ENCODE data around the gene TRAPPC6A. TPM values are rescaled to one million over a fixed set of nuclear protein-coding genes. Genes with fewer than 3 reads are reported as not detected.

Gene TRAPPC6A
- total RNA-seq, 1 experiment from 2014 or later: 59.9 TPM

DNA sequence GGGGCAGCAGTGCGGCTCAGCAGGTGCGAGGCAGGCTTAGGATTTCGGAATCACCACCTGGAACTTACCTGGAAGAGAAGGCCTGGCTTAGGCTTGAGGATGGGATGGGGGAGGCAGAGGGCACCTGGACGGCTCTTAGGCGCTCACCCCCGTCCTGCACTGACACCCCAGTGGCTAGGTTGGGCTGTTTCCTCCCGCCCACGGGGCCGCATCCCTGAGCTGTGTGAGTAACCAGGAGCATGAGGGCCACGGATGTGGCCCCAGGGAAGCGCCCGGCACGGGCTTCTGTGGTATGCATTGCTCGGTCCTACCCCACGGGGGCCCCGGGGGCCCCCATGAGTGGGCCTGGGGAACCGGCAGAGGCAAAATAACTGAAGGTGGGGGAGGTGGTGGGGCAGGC lies 14.9 kb downstream of the TRAPPC6A start:
- Histone ChIP-seq H3T11ph (ENCODE audit: low read length) (no peak overlapping the region), H2BK12ac (ENCODE audit: insufficient read length, low read depth, low read length) (no peak overlapping the region), H3K14ac (ENCODE audit: insufficient read depth, low read length) (no peak overlapping the region), H3K27ac (ENCODE audit: insufficient read length, low read depth, low read length) (no peak overlapping the region), H2BK120ac (ENCODE audit: low read depth, low read length, poor library complexity, severe bottlenecking) (no peak overlapping the region), H4K8ac (replicated peaks; ENCODE audit: insufficient read length, low read depth, low read length) (no peak overlapping the region), H4K5ac (ENCODE audit: insufficient read length, low read depth, low read length) (no peak overlapping the region), H3K4me2 (ENCODE audit: insufficient read depth, insufficient read length, low read length) (no peak overlapping the region), H3K27me3 (ENCODE audit: insufficient read depth, low read length) (no peaks in the 10 kb centered on the region), H2BK5ac (ENCODE audit: insufficient read length, low read length) (no peak overlapping the region), H4K20me1 (ENCODE audit: control insufficient read depth, insufficient read depth, insufficient read length) (no peaks in the 10 kb centered on the region), H3K23ac (ENCODE audit: insufficient read length, low read depth, low read length) (no peak overlapping the region), H3K9me3 (ENCODE audit: control insufficient read depth, low read depth, low read length) (no peaks in the 10 kb centered on the region), H2BK15ac (ENCODE audit: low read depth, low read length) (no peak overlapping the region), H3K56ac (ENCODE audit: insufficient read length, low read depth, low read length) (no peak overlapping the region), H4K91ac (ENCODE audit: insufficient read length, low read depth, low read length) (no peak overlapping the region), H3K79me2 (ENCODE audit: insufficient read depth, low read length) (no peaks in the 10 kb centered on the region), H3K4me1 (ENCODE audit: insufficient read depth, low read length) (no peaks in the 10 kb centered on the region), H3K79me1 (ENCODE audit: insufficient read depth, low read depth, low read length, poor library complexity, severe bottlenecking) (no peaks in the 10 kb centered on the region), H2AK5ac (ENCODE audit: insufficient read length, low read length) (no peak overlapping the region), H2BK20ac (ENCODE audit: low read depth, low read length, poor library complexity, severe bottlenecking) (no peak overlapping the region), H3K9ac (ENCODE audit: extremely low read depth, insufficient read length, low read length) (no peak overlapping the region), H3K18ac (ENCODE audit: insufficient read length, low read depth, low read length) (no peak overlapping the region), H3K4ac (ENCODE audit: low read depth, low read length) (no peak overlapping the region), H3K23me2 (ENCODE audit: insufficient read length, low read depth, low read length, poor library complexity, severe bottlenecking) (no peaks in the 10 kb centered on the region), H2AFZ (ENCODE audit: low read length) (no peak overlapping the region)
- Mint-ChIP-seq H3K4me1 (peaks cover 2 to 29% of the 10 kb centered on the region in 2 experiments), H3K9me3 (no peaks in the 10 kb centered on the region), H3K27ac (no peak overlapping the region), H3K4me3 (no peak overlapping the region), H3K36me3 (ENCODE audit: insufficient read depth in 1 of 3, low read depth in 3 of 3) (no peaks in the 10 kb centered on the region; a peak in 1 of 7 replicates), H3K27me3 (ENCODE audit: low read depth) (peaks cover 34% of the 10 kb centered on the region)
- no peak for TF ChIP-seq CTCF (conservative IDR thresholded peaks at IDR 0.05)
- no peak for DNase-seq
- WGBS (ENCODE audit: extremely low coverage, insufficient read length, low lambda C conversion rate): no CpG with 5 or more reads among the region's 17 CpGs

Measured in H9 (cell line).